CD4-positive, alpha-beta T cell treated with Interleukin-12 subunit alpha and Interleukin-12 subunit beta, for 1 hour (primary cell): ENCODE results near the gene DCHS1.
A peak's percentile ranks its signal among the peaks of the same experiment; 100 is the strongest.
"Not testable (repeated sequence)": the region's sequence is repeated elsewhere in the genome, so short reads cannot be mapped to it uniquely, and the experiment has no call there.

Experiments used
- DNase-seq: peaks from one replicate; pipeline ENCODE4 v3.0.0-alpha.2; 2020

DCHS1 gene, protein sequence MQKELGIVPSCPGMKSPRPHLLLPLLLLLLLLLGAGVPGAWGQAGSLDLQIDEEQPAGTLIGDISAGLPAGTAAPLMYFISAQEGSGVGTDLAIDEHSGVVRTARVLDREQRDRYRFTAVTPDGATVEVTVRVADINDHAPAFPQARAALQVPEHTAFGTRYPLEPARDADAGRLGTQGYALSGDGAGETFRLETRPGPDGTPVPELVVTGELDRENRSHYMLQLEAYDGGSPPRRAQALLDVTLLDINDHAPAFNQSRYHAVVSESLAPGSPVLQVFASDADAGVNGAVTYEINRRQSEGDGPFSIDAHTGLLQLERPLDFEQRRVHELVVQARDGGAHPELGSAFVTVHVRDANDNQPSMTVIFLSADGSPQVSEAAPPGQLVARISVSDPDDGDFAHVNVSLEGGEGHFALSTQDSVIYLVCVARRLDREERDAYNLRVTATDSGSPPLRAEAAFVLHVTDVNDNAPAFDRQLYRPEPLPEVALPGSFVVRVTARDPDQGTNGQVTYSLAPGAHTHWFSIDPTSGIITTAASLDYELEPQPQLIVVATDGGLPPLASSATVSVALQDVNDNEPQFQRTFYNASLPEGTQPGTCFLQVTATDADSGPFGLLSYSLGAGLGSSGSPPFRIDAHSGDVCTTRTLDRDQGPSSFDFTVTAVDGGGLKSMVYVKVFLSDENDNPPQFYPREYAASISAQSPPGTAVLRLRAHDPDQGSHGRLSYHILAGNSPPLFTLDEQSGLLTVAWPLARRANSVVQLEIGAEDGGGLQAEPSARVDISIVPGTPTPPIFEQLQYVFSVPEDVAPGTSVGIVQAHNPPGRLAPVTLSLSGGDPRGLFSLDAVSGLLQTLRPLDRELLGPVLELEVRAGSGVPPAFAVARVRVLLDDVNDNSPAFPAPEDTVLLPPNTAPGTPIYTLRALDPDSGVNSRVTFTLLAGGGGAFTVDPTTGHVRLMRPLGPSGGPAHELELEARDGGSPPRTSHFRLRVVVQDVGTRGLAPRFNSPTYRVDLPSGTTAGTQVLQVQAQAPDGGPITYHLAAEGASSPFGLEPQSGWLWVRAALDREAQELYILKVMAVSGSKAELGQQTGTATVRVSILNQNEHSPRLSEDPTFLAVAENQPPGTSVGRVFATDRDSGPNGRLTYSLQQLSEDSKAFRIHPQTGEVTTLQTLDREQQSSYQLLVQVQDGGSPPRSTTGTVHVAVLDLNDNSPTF (N-terminal part only)

DNA sequence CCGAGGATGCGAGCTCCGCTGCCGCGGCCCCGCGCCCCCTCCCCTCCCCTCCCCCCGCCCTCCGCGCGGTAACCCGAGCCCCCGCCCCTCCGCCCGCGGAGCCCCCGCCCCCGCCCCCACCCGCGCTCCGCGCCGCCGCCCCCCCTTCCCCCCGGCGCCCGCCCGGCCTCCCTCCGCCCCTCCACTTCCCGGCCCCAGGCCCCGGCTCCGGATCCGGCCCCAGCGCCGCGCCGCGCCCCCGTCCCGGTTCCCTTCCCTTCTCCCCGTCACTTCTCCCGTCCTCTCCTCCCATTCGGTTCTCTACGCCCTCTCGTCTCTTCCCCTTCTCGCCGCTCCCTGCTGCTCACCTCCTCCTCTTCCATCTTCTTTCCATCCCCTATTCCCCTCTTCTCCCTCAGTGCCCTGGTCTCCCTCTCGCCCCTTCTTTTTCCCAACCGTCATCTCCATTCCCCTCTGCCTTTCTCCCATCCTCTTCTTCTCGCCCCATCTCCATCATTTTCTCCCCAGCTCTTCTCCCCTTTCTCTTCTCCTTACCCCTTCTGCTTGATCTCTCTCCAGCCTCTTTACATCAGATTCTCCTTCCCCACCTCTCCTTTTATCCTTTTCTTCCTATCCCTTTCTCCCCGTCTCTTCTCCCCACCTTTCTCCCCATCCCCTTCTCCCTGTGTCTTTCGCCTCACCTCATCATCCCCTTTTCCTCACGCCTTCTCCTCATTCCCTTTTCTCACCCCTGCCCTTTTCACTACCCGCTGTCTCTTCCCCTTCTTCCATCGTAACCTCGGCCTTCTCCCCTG is at the start of gene DCHS1:
Gene DCHS1 (minus strand): TSS at position 20 of the 794 bp plus-strand sequence. CDS start 14,196 bp downstream, outside the sequence.
- no peak for DNase-seq

DNA sequence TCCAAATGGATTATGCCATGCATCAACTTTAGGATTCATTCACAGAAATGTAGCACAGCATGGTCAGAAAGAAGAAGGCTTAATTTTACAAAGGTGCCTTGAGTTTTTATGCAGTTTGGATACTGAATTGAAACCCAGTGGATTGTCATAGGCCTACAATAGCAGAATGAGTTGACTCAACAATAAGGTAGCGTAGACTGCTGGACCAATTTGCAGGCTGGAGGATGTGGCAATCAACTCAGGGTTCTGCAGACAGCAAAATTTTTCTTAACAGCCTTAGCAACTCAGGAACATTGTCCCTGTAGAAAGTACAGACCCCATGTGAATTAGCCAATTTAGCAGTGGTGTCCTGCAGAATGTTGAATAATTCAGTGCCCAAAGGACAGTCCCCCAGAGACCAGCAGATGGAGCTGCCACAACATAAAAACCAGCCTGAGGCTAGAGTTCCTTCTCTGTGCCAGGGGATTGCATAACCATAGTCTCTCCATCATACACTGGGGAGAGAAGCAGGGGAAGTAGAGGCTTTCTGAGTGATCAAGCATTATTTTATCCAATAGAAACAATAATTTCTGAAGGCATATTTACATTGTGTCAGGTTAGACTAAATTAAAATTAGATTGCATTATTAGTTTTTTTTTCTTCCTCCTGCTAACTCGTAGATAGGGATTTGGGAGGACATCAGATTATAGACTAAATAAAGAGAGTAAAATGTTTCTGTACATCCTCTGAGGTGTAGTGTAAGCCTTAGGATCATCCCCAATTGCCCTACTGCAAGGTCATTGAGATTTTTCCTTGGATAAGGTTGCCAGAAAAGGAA is 47.8 kb upstream of the DCHS1 start:
- peak; percentile 47 for DNase-seq

DNA sequence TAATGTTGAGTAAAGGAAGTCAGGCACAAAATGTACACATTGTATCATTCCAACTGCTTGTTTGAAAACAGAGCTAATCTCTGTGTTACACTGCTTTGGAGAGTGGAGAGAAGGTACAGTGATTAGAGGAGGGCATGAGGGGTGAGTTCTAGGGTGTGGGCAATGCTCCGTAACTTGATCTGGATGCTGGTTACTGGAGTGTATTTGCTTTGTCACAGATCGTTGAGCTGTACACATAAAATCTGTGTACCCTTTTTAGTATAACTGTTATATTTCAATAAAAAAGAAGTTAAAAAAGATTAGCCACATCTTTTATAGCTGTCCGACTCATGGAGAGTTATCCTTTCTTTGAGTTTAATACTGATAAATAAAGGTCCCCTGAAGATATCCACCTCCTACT is 46.3 kb upstream of the DCHS1 start:
- DNase-seq, result not testable (repeated sequence)

DNA sequence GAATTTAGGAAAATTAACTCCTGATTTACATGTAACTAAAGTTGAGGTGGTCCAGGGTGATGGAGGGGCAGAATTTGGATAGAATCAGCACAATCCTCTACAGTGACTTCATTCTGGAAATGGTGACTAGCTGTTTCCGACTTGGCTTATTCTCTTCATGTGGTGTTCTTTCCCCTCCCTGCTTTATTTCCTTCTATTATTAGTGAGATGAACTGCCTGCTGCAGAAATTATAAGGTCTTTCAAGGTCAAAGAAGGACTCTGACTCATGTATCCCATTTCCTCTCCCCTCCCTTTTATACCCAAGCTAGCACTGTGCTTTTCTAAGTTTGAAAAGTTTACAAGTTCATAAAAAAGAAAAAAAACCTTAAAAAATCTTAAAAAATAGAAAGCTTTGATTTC is 39.8 kb upstream of the DCHS1 start:
- DNase-seq, result peak; percentile 5

DNA sequence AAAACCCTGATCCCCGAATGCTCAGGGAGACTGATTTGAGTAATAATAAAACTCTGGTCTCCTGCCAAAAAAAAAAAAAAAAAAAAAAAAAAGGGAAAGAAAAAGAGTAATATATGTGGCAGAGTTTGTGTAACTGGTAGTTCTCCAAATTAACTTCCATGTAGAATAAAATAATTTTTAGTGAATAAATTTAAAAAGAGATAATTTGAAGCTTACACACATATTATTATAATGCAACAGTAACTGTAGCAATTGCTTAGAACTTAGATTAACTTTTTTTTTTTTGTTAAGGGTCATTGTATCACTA is 38.6 kb upstream of the DCHS1 start:
- no peak for DNase-seq

DNA sequence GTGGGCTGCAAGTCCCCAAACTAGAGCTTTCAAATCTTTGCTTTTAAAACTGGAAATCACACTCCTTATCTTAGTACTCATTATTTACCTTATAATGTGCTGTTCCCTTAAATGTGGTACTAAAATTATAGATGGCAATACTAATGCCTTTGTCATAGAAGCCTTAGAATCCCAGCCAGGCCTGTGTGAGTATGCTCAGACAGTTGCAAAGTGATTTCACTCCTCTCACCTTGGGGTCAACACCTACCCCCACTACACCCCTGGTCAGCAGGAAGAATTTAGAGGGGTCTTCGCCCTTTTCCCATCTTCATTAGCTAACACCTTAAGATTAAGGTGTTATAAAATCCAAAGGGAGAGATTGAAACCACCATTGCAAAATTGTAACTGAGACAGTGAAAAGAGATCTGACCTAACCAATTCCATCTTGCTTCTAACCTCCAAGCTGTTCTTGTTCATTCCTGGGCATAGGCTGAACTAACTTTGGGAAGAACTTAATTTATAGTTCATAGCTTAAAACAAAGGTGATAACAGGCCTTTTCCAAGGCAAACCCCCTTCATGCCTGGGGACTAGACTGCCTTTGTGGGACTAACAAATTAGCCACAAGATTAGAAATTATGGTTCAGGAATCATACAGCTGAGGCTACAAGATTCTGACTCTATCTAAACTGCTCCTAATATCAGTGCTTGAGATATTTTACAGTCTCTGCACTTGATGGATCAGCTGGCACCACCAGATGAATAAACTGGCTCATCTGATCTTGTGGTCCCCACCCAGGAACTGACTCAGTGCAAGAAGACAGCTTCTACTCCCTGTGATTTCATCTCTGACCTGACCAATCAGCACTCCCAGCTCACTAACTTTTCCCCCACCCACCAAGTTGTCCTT is 38.0 kb upstream of the DCHS1 start:
- DNase-seq, result peak; percentile 73

DNA sequence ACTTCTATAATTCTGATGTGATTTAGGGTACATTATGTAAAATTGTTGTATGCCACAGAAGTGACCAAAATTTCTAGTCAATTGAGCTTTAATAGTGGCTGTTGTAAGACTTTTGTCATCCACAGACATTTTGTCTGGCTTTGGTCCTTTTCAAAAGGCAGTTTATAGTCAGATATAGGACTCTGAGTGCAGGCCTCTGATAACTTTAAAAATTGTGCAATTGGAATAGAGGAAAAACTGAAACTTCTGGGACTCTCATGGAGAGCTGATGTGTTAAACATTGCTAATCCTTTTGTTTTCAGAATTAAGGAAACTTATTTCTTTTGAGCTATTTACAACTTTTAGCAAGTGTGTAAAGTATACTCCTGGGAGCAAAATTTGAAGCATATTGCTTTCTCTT is 36.5 kb upstream of the DCHS1 start:
- no peak for DNase-seq

DNA sequence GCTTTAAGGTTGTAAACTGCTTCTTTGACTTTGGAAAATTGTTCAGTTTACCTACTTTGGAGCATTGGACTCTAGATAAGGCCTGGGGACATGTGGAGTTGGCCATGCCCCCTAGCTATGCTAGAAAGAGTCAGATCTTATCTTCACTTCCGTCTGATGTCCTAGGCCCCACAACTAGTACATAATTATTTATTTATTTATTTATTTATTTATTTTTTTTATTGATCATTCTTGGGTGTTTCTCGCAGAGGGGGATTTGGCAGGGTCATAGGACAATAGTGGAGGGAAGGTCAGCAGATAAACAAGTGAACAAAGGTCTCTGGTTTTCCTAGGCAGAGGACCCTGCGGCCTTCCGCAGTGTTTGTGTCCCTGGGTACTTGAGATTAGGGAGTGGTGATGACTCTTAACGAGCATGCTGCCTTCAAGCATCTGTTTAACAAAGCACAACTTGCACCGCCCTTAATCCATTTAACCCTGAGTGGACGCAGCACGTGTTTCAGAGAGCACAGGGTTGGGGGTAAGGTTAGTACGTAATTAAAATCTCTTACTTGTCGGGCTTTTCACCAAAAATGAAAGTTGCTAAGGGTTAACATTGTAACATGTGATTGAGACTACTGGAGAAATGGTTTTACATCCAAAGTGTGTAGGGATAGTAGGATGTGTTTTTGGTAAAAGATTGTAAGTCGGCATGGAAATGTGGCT is 35.0 kb upstream of the DCHS1 start:
- not testable (repeated sequence) for DNase-seq

DNA sequence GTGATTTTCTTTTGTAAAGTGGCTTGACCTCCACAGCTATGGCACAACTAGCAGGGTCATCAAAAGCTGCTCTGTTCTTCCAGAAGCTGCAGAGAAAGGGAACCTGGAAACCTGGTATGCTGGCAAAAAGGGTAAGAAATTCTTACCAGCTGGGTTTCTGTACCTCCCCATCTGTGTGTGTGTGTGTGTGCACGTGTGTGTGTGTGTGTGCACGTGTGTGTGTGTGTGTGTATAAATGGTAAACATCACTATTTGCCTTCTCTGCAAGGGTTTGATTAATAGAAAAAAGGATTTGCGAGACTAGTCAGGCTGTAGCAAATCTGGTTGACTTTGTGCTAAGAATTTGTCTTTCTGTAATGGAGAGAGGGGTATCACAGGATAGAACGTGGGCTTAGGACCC is 32.3 kb upstream of the DCHS1 start:
- DNase-seq, result no peak

DNA sequence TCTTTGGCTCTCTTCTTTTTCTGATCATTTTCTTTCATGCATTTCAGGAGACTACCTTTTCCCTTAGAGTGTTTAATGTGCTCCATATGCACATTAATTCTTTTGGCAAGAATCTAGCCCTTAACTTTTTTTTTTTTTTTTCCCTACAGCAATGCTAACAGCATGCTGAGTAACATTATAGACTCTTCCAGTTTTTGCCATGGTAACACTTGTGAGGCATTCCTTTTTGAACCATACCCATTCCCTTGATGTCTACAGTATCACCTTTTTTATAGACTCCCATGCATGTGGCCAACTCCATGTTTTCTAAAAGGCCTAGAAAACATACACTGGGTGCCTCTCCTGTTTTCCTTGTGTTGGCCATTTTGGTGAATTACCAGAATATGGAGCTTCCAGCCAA is 30.4 kb upstream of the DCHS1 start:
- DNase-seq, result no peak

DNA sequence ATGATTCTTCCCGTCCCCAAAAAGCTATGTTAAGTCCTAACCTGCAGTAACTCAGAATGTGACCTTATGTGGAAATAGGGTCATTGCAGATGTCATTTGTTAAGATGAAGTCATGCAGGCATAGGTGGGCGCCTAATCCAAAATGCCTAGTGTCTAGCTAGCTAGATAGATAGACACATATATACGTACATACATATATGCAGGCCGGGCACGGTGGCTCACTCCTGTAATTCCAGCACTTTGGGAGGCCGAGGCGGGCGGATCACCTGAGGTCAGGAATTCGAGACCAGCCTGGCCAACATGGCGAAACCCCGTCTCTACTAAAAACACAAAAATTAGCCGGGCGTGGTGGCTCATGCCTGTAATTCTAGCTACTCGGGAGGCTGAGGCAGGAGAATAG is 28.5 kb upstream of the DCHS1 start:
- not testable (repeated sequence) for DNase-seq

DNA sequence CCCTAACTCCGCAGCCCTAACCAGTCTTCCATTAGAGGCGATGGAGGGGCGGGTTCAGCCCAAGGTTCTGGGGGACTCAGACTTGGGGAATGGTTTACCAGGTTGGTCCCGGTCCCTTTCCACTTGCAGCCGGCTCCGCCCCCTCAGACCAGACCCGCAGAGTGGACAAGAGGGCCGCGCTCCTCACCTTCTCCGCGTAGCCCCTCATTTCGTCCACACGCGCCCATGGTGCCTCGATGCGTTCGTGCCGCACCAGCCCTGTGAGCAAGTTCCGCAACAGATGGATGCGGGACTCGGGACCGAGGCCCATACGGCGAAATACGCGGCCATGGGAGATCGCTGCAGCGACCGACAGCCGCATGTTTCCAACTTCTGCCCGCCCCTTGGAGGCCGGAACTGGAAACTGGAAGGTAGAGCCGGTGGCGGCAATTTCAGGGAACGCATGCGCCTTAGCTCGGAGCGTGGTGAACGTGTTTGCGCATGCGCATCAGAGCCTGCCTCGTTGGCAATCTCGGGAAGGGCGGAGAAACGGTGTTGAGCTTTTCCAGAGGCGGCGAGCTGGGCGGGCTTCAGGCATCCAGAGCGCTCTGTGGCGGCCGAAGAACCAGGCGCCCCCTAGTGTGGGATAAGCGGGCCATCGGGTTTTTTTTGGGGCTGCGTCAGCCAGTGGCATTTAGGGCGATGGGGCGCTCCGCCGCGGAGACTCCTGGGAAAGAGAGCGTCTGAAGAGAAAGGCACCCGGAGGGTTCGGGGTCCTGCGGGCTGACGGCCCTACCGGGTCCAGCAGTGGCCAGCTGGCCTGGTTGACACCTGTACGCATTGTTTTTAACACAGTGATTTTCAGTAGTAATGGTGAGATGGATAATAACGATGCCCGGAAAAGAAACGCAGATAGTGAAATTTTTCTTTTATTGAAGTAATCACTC is 27.6 kb upstream of the DCHS1 start, which contains the start of gene MRPL17:
Gene MRPL17 (minus strand): TSS at position 405 of the 926 bp plus-strand sequence. CDS start 44 bp downstream, at position 361.
- DNase-seq, result peak; percentile 100

DNA sequence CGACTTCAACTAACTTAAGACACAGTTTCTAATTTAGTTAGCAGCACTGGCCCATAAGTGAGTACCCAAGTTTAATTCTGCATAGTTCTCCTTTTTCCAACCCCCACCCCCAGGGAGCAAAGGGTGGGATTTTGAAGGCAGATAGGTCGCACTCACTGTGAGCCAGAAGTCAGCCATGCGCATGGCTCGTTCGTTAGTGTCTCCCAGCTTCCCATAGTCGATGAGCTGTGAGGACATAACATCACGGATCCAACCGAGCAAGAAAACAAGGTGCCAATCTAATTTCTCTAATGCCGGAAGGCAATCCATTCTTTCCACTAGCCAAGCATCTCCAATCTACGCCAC is 27.0 kb upstream of the DCHS1 start:
- DNase-seq, result no peak

DNA sequence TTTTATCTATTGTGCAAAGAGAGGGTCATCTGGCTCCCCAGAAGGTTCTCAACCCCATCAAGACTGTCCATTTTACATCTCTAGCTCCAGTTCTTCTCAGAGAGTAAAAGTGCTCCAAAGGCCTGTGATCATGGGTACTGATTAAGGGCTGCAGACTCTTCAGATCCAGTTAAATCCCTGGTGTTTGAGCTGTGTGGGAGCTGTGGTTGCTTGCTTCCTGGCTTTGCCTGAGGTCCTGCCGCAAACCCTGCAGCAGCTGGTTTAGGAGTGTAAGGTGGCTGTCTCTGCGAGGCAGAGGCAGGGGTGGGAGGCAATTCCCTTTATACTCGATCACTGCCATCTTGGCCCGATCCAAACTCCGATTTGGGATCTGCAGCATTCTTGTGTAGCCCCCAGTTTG is 26.3 kb upstream of the DCHS1 start:
- DNase-seq, result no peak

DNA sequence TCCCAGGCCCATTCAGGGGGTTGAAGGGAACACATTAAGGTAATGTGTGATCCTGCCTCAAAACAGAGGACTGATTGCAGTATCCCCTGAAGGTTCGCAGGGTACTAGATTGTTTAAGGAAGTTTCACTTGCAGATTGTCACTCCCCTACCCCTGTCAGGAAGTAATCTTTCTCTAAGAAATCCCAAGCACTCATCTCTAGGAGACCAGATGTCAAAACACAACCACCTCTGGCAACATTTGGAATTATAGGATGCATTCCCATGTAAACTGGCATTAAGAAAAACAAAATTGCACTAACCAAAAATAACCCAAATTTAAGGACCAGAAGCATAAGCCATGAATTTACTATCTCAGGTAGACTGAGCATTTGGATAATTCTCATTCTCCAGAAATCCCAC is 25.9 kb upstream of the DCHS1 start:
- DNase-seq, result no peak

DNA sequence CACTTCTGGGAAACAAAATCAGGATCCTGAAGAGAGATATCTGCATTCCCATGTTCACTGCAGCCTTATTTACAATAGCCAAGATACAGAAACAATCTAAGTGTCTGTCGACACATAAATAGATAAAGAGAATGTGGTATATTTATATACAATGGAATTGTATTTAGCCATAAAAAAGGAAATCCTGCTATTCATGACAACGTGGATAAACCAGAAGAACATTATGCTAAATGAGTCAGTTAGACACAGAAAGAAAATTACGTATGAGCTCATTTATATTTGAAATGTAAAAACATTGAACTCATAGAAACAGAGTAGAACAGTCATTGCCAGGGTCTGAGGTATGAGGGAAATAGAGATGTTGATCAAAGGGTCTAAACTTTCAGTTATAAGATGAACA is 21.4 kb upstream of the DCHS1 start:
- DNase-seq, result no peak

DNA sequence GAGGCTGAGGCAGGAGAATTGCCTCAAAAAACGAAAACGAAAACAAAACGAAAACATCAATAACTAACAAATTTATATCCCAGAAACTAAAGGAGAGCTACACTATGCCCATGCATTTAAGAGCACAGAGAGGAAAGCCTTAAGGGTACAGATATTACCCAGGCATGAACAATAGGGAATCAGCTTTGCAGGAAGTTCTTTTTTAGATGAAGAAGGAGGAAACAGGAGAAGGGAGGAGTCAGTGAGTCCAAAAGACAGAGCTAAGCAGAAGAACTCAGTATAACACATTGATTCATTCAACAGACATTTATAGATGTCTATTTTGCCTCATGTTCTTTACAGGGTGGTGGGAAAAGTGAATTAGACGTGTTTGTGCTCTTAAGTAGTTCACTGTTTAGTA is 19.3 kb upstream of the DCHS1 start:
- no peak for DNase-seq

DNA sequence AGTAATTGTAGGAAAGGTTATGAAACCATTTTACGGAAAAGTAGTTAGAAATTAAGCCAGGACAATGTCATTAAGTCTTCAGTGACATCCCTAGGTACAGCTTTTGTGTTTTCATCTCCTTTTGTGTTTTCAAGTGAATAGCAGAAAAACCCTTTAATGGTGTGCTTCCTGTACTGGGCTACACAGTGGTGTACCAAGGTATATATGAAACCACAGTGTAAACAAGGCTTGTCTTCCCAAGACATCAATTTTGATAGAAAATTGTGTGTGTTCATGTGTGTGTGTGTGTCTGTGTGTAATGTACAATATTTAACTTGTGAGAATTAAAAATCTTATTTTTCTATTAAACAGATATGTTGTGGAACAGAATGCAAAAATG is 18.6 kb upstream of the DCHS1 start:
- no peak for DNase-seq
